ENCODE results near the gene CXorf49B. TPM values are rescaled to one million over a fixed set of nuclear protein-coding genes. Genes with fewer than 3 reads are reported as not detected.
"Not testable (repeated sequence)": the region's sequence is repeated elsewhere in the genome, so short reads cannot be mapped to it uniquely, and the experiment has no call there.

Gene CXorf49B
- not detected for total RNA-seq

- intact Hi-C loops (cut with DNase I; ENCODE audit: low total_unique reads); DNase-seq (ENCODE audit: low spot score in 2 of 2); H3K4me3 ChIP-seq (ENCODE audit: low read depth, poor library complexity, severe bottlenecking): not testable (repeated sequence)
- WGBS, 2 donors = no CpG with 5 or more reads among the region's 34 CpGs
Observed at GRCh38 chrX:71763049-71763448, at the start of gene CXorf49B. TSS of gene CXorf49B (plus strand) at chrX:71763349. CDS start at chrX:71763424, 75 bp downstream.

- H3K4me3 ChIP-seq (ENCODE audit: low read depth, poor library complexity, severe bottlenecking); DNase-seq (ENCODE audit: low spot score in 2 of 2); intact Hi-C loops (cut with DNase I; ENCODE audit: low total_unique reads): not testable (repeated sequence)
- no CpG with 5 or more reads among the region's 14 CpGs for WGBS, 2 donors
Observed at GRCh38 chrX:71714064-71714463, 49.1 kb upstream of the CXorf49B start.

- DNase-seq (ENCODE audit: low spot score in 2 of 2); intact Hi-C loops (cut with DNase I; ENCODE audit: low total_unique reads); H3K4me3 ChIP-seq (ENCODE audit: low read depth, poor library complexity, severe bottlenecking): not testable (repeated sequence)
- no CpG with 5 or more reads among the region's 8 CpGs for whole genome bisulfite sequencing, 2 donors
Observed at GRCh38 chrX:71715551-71715950, 47.6 kb upstream of the CXorf49B start.

GRCh38 chrX:71716323-71716722, 46.8 kb upstream of the CXorf49B start:
- H3K4me3 ChIP-seq (ENCODE audit: low read depth, poor library complexity, severe bottlenecking); intact Hi-C loops (cut with DNase I; ENCODE audit: low total_unique reads); DNase-seq (ENCODE audit: low spot score in 2 of 2): not testable (repeated sequence)
- WGBS, 2 donors = no CpG with 5 or more reads among the region's 12 CpGs

- H3K4me3 ChIP-seq (ENCODE audit: low read depth, poor library complexity, severe bottlenecking); intact Hi-C loops (cut with DNase I; ENCODE audit: low total_unique reads); DNase-seq (ENCODE audit: low spot score in 2 of 2): not testable (repeated sequence)
- WGBS, 2 donors = no CpG with 5 or more reads among the region's 30 CpGs
Observed at GRCh38 chrX:71718185-71718584, 45.0 kb upstream of the CXorf49B start, which contains the start of gene CXorf49. TSS of gene CXorf49 (minus strand) at chrX:71718285. CDS start at chrX:71718151, 134 bp downstream.

GRCh38 chrX:71719195-71719594, 44.0 kb upstream of the CXorf49B start:
- peak in 1 of 2 donors; percentile 46 for DNase-seq (ENCODE audit: low spot score in 2 of 2)
- intact Hi-C loops (cut with DNase I; ENCODE audit: low total_unique reads); H3K4me3 ChIP-seq (ENCODE audit: low read depth, poor library complexity, severe bottlenecking): not testable (repeated sequence)
- no CpG with 5 or more reads among the region's 30 CpGs for WGBS, 2 donors

- H3K4me3 ChIP-seq (ENCODE audit: low read depth, poor library complexity, severe bottlenecking); intact Hi-C loops (cut with DNase I; ENCODE audit: low total_unique reads); DNase-seq (ENCODE audit: low spot score in 2 of 2): not testable (repeated sequence)
- WGBS, 2 donors = no CpG with 5 or more reads among the region's 20 CpGs
Observed at GRCh38 chrX:71720289-71720886, 42.8 kb upstream of the CXorf49B start.

- DNase-seq (ENCODE audit: low spot score in 2 of 2); intact Hi-C loops (cut with DNase I; ENCODE audit: low total_unique reads); H3K4me3 ChIP-seq (ENCODE audit: low read depth, poor library complexity, severe bottlenecking): not testable (repeated sequence)
- no CpG with 5 or more reads among the region's 20 CpGs for WGBS, 2 donors
Observed at GRCh38 chrX:71760688-71761281, 2.4 kb upstream of the CXorf49B start.

- WGBS, 2 donors = no CpG with 5 or more reads among the region's 11 CpGs
- H3K4me3 ChIP-seq (ENCODE audit: low read depth, poor library complexity, severe bottlenecking); DNase-seq (ENCODE audit: low spot score in 2 of 2); intact Hi-C loops (cut with DNase I; ENCODE audit: low total_unique reads): not testable (repeated sequence)
Observed at GRCh38 chrX:71764832-71765231, 1.7 kb downstream of the CXorf49B start.

- intact Hi-C loops (cut with DNase I; ENCODE audit: low total_unique reads); H3K4me3 ChIP-seq (ENCODE audit: low read depth, poor library complexity, severe bottlenecking); DNase-seq (ENCODE audit: low spot score in 2 of 2): not testable (repeated sequence)
- no CpG with 5 or more reads among the region's 8 CpGs for WGBS, 2 donors
Observed at GRCh38 chrX:71765613-71766012, 2.5 kb downstream of the CXorf49B start.

- WGBS, 2 donors = no CpG with 5 or more reads among the region's 14 CpGs
- H3K4me3 ChIP-seq (ENCODE audit: low read depth, poor library complexity, severe bottlenecking); intact Hi-C loops (cut with DNase I; ENCODE audit: low total_unique reads); DNase-seq (ENCODE audit: low spot score in 2 of 2): not testable (repeated sequence)
Observed at GRCh38 chrX:71767134-71767533, 4.0 kb downstream of the CXorf49B start.

GRCh38 chrX:71778322-71778721, 15.2 kb downstream of the CXorf49B start:
- DNase-seq (ENCODE audit: low spot score in 2 of 2); H3K4me3 ChIP-seq (ENCODE audit: low read depth, poor library complexity, severe bottlenecking); intact Hi-C loops (cut with DNase I; ENCODE audit: low total_unique reads): not testable (repeated sequence)
- no CpG with 5 or more reads among the region's 12 CpGs for WGBS, 2 donors

- no CpG with 5 or more reads among the region's 10 CpGs for WGBS, 2 donors
- DNase-seq (ENCODE audit: low spot score in 2 of 2); H3K4me3 ChIP-seq (ENCODE audit: low read depth, poor library complexity, severe bottlenecking); intact Hi-C loops (cut with DNase I; ENCODE audit: low total_unique reads): not testable (repeated sequence)
Observed at GRCh38 chrX:71782225-71782949, 19.2 kb downstream of the CXorf49B start.

GRCh38 chrX:71782950-71783299, 19.8 kb downstream of the CXorf49B start:
- intact Hi-C loops (cut with DNase I; ENCODE audit: low total_unique reads); DNase-seq (ENCODE audit: low spot score in 2 of 2): not testable (repeated sequence)
- no CpG with 5 or more reads among the region's 7 CpGs for WGBS, 2 donors

More at GRCh38 chrX:71782950-71783299, 19.8 kb downstream of the CXorf49B start:
- H3K4me3 ChIP-seq (ENCODE audit: low read depth, poor library complexity, severe bottlenecking) = not testable (repeated sequence)

All from lower leg skin (tissue), 4 donors.